Cardiac muscle cell (in vitro differentiated cells and primary cell): ENCODE measurements around the gene ELFN1. TPM values are rescaled to one million over a fixed set of nuclear protein-coding genes. Genes with fewer than 3 reads are reported as not detected.

Source experiments
- DNase-seq, 2 donors: peaks; one replicate each; pipeline versions ENCODE4 v3.0.0 to v3.0.0-alpha.2; 2010 to 2017; ENCODE audit warnings: low read depth in 1 of 2, low spot score in 1 of 2
- H3K27ac ChIP-seq: fragments of 200-600 bp; sonication (generic); 2 replicates; pipeline ENCODE4 v1.5.1; 2016
- H3K27me3 ChIP-seq: fragments of 200-600 bp; sonication (generic); 2 replicates; pipeline ENCODE4 v1.6.0; 2016; ENCODE audit warnings: control low read depth
- H3K36me3 ChIP-seq: fragments of 200-600 bp; sonication (generic); 2 replicates; pipeline ENCODE4 v1.5.1; 2016; ENCODE audit warnings: control low read depth
- H3K4me1 ChIP-seq: fragments of 200-600 bp; sonication (generic); 2 replicates; pipeline ENCODE4 v1.8.1; 2017; ENCODE audit warnings: low read depth, mild to moderate bottlenecking, mixed run types
- H3K4me3 ChIP-seq: fragments of 200-600 bp; sonication (generic); 2 replicates; pipeline ENCODE4 v1.5.1; 2016; ENCODE audit warnings: mild to moderate bottlenecking
- H3K9me3 ChIP-seq: fragments of 200-600 bp; sonication (generic); 2 replicates; pipeline ENCODE4 v1.5.1; 2017; ENCODE audit warnings: low read depth, mild to moderate bottlenecking, control low read depth
- polyA plus RNA-seq: library from polyadenylated mRNA; unstranded; fragments of >200 nt; fragmentation: Nextera tagmentation; extraction: Ambion mirVana; gene quantifications from 2 replicates; pipeline ENCODE4 v1.2.1, GENCODE V29; 2016
- total RNA-seq: library from RNA; depleted of rRNA; stranded (reverse); fragments of >200 nt; gene quantifications from 2 replicates; pipeline ENCODE4 v1.2.3, GENCODE V29; 2016
- TF ChIP-seq, protein P1 (sequence below): IDR thresholded peaks from 2 replicates; pipeline ENCODE4 v1.5.1; 2012; ENCODE audit warnings: low read depth, mild to moderate bottlenecking, low read length

The ELFN1 gene
- total and polyA plus RNA-seq, 2 experiments from 2014 or later: 8.9 to 51.6 TPM

GRCh38 chr7:1794888-1795542 lies 124.9 kb downstream of the ELFN1 start:
- Histone ChIP-seq H3K36me3 (no peaks in the 10 kb centered on the region), H3K4me1 (no peaks in the 10 kb centered on the region), H3K27ac (no peak overlapping the region), H3K9me3 (no peaks in the 10 kb centered on the region), H3K27me3 (no peaks in the 10 kb centered on the region), H3K4me3 (no peak overlapping the region)
- no peak for DNase-seq
- TF ChIP-seq, protein P1, sequence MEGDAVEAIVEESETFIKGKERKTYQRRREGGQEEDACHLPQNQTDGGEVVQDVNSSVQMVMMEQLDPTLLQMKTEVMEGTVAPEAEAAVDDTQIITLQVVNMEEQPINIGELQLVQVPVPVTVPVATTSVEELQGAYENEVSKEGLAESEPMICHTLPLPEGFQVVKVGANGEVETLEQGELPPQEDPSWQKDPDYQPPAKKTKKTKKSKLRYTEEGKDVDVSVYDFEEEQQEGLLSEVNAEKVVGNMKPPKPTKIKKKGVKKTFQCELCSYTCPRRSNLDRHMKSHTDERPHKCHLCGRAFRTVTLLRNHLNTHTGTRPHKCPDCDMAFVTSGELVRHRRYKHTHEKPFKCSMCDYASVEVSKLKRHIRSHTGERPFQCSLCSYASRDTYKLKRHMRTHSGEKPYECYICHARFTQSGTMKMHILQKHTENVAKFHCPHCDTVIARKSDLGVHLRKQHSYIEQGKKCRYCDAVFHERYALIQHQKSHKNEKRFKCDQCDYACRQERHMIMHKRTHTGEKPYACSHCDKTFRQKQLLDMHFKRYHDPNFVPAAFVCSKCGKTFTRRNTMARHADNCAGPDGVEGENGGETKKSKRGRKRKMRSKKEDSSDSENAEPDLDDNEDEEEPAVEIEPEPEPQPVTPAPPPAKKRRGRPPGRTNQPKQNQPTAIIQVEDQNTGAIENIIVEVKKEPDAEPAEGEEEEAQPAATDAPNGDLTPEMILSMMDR: peak; percentile 21

Other genes with a start within 250 kb of the ELFN1 start
- 13.1 and 19.5 TPM in 2 replicates for gene MICALL2, start 210.8 kb upstream of the ELFN1 start, total RNA-seq
- gene MICALL2, start 210.8 kb upstream of the ELFN1 start, polyA plus RNA-seq: 17.5 and 22.0 TPM in 2 replicates
- gene INTS1, start 165.9 kb upstream of the ELFN1 start, total RNA-seq: 83.2 and 132 TPM in 2 replicates
- 54.5 and 80.8 TPM in 2 replicates for gene INTS1, start 165.9 kb upstream of the ELFN1 start, polyA plus RNA-seq
- 15.6 and 16.2 TPM in 2 replicates for gene MAFK, start 139.6 kb upstream of the ELFN1 start, total RNA-seq
- gene MAFK, start 139.6 kb upstream of the ELFN1 start, polyA plus RNA-seq: 3.1 and 4.2 TPM in 2 replicates
- 2.8 and 3.0 TPM in 2 replicates for gene TMEM184A, start 114.1 kb upstream of the ELFN1 start, total RNA-seq
- gene TMEM184A, start 114.1 kb upstream of the ELFN1 start, polyA plus RNA-seq: 0.75 and 2.1 TPM in 2 replicates
- 32.7 and 38.4 TPM in 2 replicates for gene PSMG3, start 100.2 kb upstream of the ELFN1 start, total RNA-seq
- gene PSMG3, start 100.2 kb upstream of the ELFN1 start, polyA plus RNA-seq: 39.2 and 41.2 TPM in 2 replicates